ENCODE data around the gene CFAP20DC. TPM values are rescaled to one million over a fixed set of nuclear protein-coding genes. Genes with fewer than 3 reads are reported as not detected.
"Not testable (repeated sequence)": the region's sequence is repeated elsewhere in the genome, so short reads cannot be mapped to it uniquely, and the experiment has no call there.

CFAP20DC gene
- total RNA-seq, 1 donor from 2014 or later = 1.6 TPM

GRCh38 chr3:58864480-58864879 is 185.3 kb downstream of the CFAP20DC start:
- Histone ChIP-seq H3K9me3 (ENCODE audit: control insufficient read depth in 3 of 3, low read length in 3 of 3) (no peaks in the 10 kb centered on the region), H3K9ac (ENCODE audit: low read depth in 1 of 3, low read length in 3 of 3) (no peak overlapping the region), H3K27ac (ENCODE audit: low read depth, low read length) (no peak overlapping the region), H3K4me3 (ENCODE audit: low read length in 3 of 3) (no peak overlapping the region), H3K27me3 (ENCODE audit: control insufficient read depth in 3 of 3, insufficient read depth in 3 of 3, low read length in 3 of 3) (no peaks in the 10 kb centered on the region), H3K36me3 (ENCODE audit: control insufficient read depth in 3 of 3, insufficient read depth in 3 of 3, low read length in 3 of 3) (no peaks in the 10 kb centered on the region), H3K4me1 (ENCODE audit: control insufficient read depth in 3 of 3, insufficient read depth in 3 of 3, low read length in 3 of 3) (no peaks in the 10 kb centered on the region)

GRCh38 chr3:58863206-58863605 is 186.6 kb downstream of the CFAP20DC start:
- no peaks in the 10 kb centered on the region for H3K36me3 ChIP-seq (ENCODE audit: control insufficient read depth in 3 of 3, insufficient read depth in 3 of 3, low read length in 3 of 3)
- H3K9me3 ChIP-seq (ENCODE audit: control insufficient read depth in 3 of 3, low read length in 3 of 3) = no peaks in the 10 kb centered on the region
- H3K4me3 ChIP-seq (ENCODE audit: low read length in 3 of 3) = no peak overlapping the region
- no peak overlapping the region for H3K9ac ChIP-seq (ENCODE audit: low read depth in 1 of 3, low read length in 3 of 3)
- H3K27ac ChIP-seq (ENCODE audit: low read depth, low read length) = no peak overlapping the region
- H3K27me3 ChIP-seq (ENCODE audit: control insufficient read depth in 3 of 3, insufficient read depth in 3 of 3, low read length in 3 of 3) = no peaks in the 10 kb centered on the region
- no peaks in the 10 kb centered on the region for H3K4me1 ChIP-seq (ENCODE audit: control insufficient read depth in 3 of 3, insufficient read depth in 3 of 3, low read length in 3 of 3)

- Histone ChIP-seq H3K27me3 (ENCODE audit: control insufficient read depth in 3 of 3, insufficient read depth in 3 of 3, low read length in 3 of 3) (no peaks in the 10 kb centered on the region), H3K9ac (ENCODE audit: low read depth in 1 of 3, low read length in 3 of 3) (no peak overlapping the region), H3K9me3 (ENCODE audit: control insufficient read depth in 3 of 3, low read length in 3 of 3) (no peaks in the 10 kb centered on the region), H3K36me3 (ENCODE audit: control insufficient read depth in 3 of 3, insufficient read depth in 3 of 3, low read length in 3 of 3) (no peaks in the 10 kb centered on the region), H3K4me3 (ENCODE audit: low read length in 3 of 3) (no peak overlapping the region), H3K4me1 (ENCODE audit: control insufficient read depth in 3 of 3, insufficient read depth in 3 of 3, low read length in 3 of 3) (no peaks in the 10 kb centered on the region), H3K27ac (ENCODE audit: low read depth, low read length) (no peak overlapping the region)
These were observed 188.3 kb downstream of the CFAP20DC start for GRCh38 chr3:58861551-58861950.

GRCh38 chr3:58858126-58858525 is 191.7 kb downstream of the CFAP20DC start:
- Histone ChIP-seq H3K27ac (ENCODE audit: low read depth, low read length) (no peak overlapping the region), H3K4me1 (ENCODE audit: control insufficient read depth in 3 of 3, insufficient read depth in 3 of 3, low read length in 3 of 3) (no peaks in the 10 kb centered on the region), H3K9me3 (ENCODE audit: control insufficient read depth in 3 of 3, low read length in 3 of 3) (no peaks in the 10 kb centered on the region), H3K4me3 (ENCODE audit: low read length in 3 of 3) (no peak overlapping the region), H3K9ac (ENCODE audit: low read depth in 1 of 3, low read length in 3 of 3) (no peak overlapping the region), H3K27me3 (ENCODE audit: control insufficient read depth in 3 of 3, insufficient read depth in 3 of 3, low read length in 3 of 3) (no peaks in the 10 kb centered on the region), H3K36me3 (ENCODE audit: control insufficient read depth in 3 of 3, insufficient read depth in 3 of 3, low read length in 3 of 3) (no peaks in the 10 kb centered on the region)

GRCh38 chr3:58857402-58857801 is 192.4 kb downstream of the CFAP20DC start:
- Histone ChIP-seq H3K27ac (ENCODE audit: low read depth, low read length) (no peak overlapping the region), H3K4me1 (ENCODE audit: control insufficient read depth in 3 of 3, insufficient read depth in 3 of 3, low read length in 3 of 3) (no peaks in the 10 kb centered on the region), H3K9me3 (ENCODE audit: control insufficient read depth in 3 of 3, low read length in 3 of 3) (no peaks in the 10 kb centered on the region), H3K9ac (ENCODE audit: low read depth in 1 of 3, low read length in 3 of 3) (no peak overlapping the region), H3K4me3 (ENCODE audit: low read length in 3 of 3) (no peak overlapping the region), H3K36me3 (ENCODE audit: control insufficient read depth in 3 of 3, insufficient read depth in 3 of 3, low read length in 3 of 3) (no peaks in the 10 kb centered on the region), H3K27me3 (ENCODE audit: control insufficient read depth in 3 of 3, insufficient read depth in 3 of 3, low read length in 3 of 3) (no peaks in the 10 kb centered on the region)

- Histone ChIP-seq H3K9ac (ENCODE audit: low read depth in 1 of 3, low read length in 3 of 3) (no peak overlapping the region), H3K4me3 (ENCODE audit: low read length in 3 of 3) (no peak overlapping the region), H3K36me3 (ENCODE audit: control insufficient read depth in 3 of 3, insufficient read depth in 3 of 3, low read length in 3 of 3) (no peaks in the 10 kb centered on the region), H3K9me3 (ENCODE audit: control insufficient read depth in 3 of 3, low read length in 3 of 3) (no peaks in the 10 kb centered on the region), H3K27ac (ENCODE audit: low read depth, low read length) (no peak overlapping the region), H3K27me3 (ENCODE audit: control insufficient read depth in 3 of 3, insufficient read depth in 3 of 3, low read length in 3 of 3) (no peaks in the 10 kb centered on the region), H3K4me1 (ENCODE audit: control insufficient read depth in 3 of 3, insufficient read depth in 3 of 3, low read length in 3 of 3) (no peaks in the 10 kb centered on the region)
These were observed 201.0 kb downstream of the CFAP20DC start for GRCh38 chr3:58848826-58849225.

GRCh38 chr3:58842050-58842747 is 207.6 kb downstream of the CFAP20DC start:
- not testable (repeated sequence) for H3K27ac ChIP-seq (ENCODE audit: low read depth, low read length); H3K27me3 ChIP-seq (ENCODE audit: control insufficient read depth in 3 of 3, insufficient read depth in 3 of 3, low read length in 3 of 3)

GRCh38 chr3:58840949-58841348 is 208.9 kb downstream of the CFAP20DC start:
- Histone ChIP-seq H3K27ac (ENCODE audit: low read depth, low read length) (no peak overlapping the region), H3K36me3 (ENCODE audit: control insufficient read depth in 3 of 3, insufficient read depth in 3 of 3, low read length in 3 of 3) (no peaks in the 10 kb centered on the region), H3K27me3 (ENCODE audit: control insufficient read depth in 3 of 3, insufficient read depth in 3 of 3, low read length in 3 of 3) (no peaks in the 10 kb centered on the region), H3K9ac (ENCODE audit: low read depth in 1 of 3, low read length in 3 of 3) (no peak overlapping the region), H3K4me1 (ENCODE audit: control insufficient read depth in 3 of 3, insufficient read depth in 3 of 3, low read length in 3 of 3) (no peaks in the 10 kb centered on the region), H3K4me3 (ENCODE audit: low read length in 3 of 3) (no peak overlapping the region), H3K9me3 (ENCODE audit: control insufficient read depth in 3 of 3, low read length in 3 of 3) (no peaks in the 10 kb centered on the region)

More at GRCh38 chr3:58842050-58842747, 207.6 kb downstream of the CFAP20DC start:
- not testable (repeated sequence) for H3K4me3 ChIP-seq (ENCODE audit: low read length in 3 of 3); H3K4me1 ChIP-seq (ENCODE audit: control insufficient read depth in 3 of 3, insufficient read depth in 3 of 3, low read length in 3 of 3); H3K36me3 ChIP-seq (ENCODE audit: control insufficient read depth in 3 of 3, insufficient read depth in 3 of 3, low read length in 3 of 3); H3K9me3 ChIP-seq (ENCODE audit: control insufficient read depth in 3 of 3, low read length in 3 of 3); H3K9ac ChIP-seq (ENCODE audit: low read depth in 1 of 3, low read length in 3 of 3)

- no peaks in the 10 kb centered on the region for H3K36me3 ChIP-seq (ENCODE audit: control insufficient read depth in 3 of 3, insufficient read depth in 3 of 3, low read length in 3 of 3)
- H3K9ac ChIP-seq (ENCODE audit: low read depth in 1 of 3, low read length in 3 of 3) = no peak overlapping the region
- no peaks in the 10 kb centered on the region for H3K9me3 ChIP-seq (ENCODE audit: control insufficient read depth in 3 of 3, low read length in 3 of 3)
- H3K4me1 ChIP-seq (ENCODE audit: control insufficient read depth in 3 of 3, insufficient read depth in 3 of 3, low read length in 3 of 3) = no peaks in the 10 kb centered on the region
- H3K27me3 ChIP-seq (ENCODE audit: control insufficient read depth in 3 of 3, insufficient read depth in 3 of 3, low read length in 3 of 3) = no peaks in the 10 kb centered on the region
- H3K4me3 ChIP-seq (ENCODE audit: low read length in 3 of 3) = no peak overlapping the region
- H3K27ac ChIP-seq (ENCODE audit: low read depth, low read length) = no peak overlapping the region
These were observed 209.9 kb downstream of the CFAP20DC start for GRCh38 chr3:58839964-58840363.

GRCh38 chr3:58839187-58839586 is 210.6 kb downstream of the CFAP20DC start:
- Histone ChIP-seq H3K4me1 (ENCODE audit: control insufficient read depth in 3 of 3, insufficient read depth in 3 of 3, low read length in 3 of 3) (no peaks in the 10 kb centered on the region), H3K36me3 (ENCODE audit: control insufficient read depth in 3 of 3, insufficient read depth in 3 of 3, low read length in 3 of 3) (no peaks in the 10 kb centered on the region), H3K4me3 (ENCODE audit: low read length in 3 of 3) (no peak overlapping the region), H3K27ac (ENCODE audit: low read depth, low read length) (no peak overlapping the region), H3K9ac (ENCODE audit: low read depth in 1 of 3, low read length in 3 of 3) (no peak overlapping the region), H3K9me3 (ENCODE audit: control insufficient read depth in 3 of 3, low read length in 3 of 3) (no peaks in the 10 kb centered on the region), H3K27me3 (ENCODE audit: control insufficient read depth in 3 of 3, insufficient read depth in 3 of 3, low read length in 3 of 3) (no peaks in the 10 kb centered on the region)

All from skeletal muscle tissue (tissue), 4 donors.